Ishikawa (cell line): ENCODE results near the gene MVB12A.

Experiments
- CEBPB ChIP-seq: IDR thresholded peaks from 2 replicates; pipeline ENCODE4 v1.6.1; 2012
- CREB1 ChIP-seq: IDR thresholded peaks from 2 replicates; pipeline ENCODE4 v1.6.1; 2012; ENCODE audit warnings: low read depth
- EGR1 ChIP-seq: IDR thresholded peaks from 2 replicates; pipeline ENCODE4 v1.6.1; 2012
- EP300 ChIP-seq: IDR thresholded peaks from 2 replicates; pipeline ENCODE4 v1.6.1; 2012; ENCODE audit warnings: borderline replicate concordance
- FOXM1 ChIP-seq: IDR thresholded peaks from 2 replicates; pipeline ENCODE4 v1.6.1; 2012; ENCODE audit warnings: low read depth, borderline replicate concordance
- NFIC ChIP-seq: IDR thresholded peaks from 2 replicates; pipeline ENCODE4 v1.6.1; 2012
- RAD21 ChIP-seq: IDR thresholded peaks from 2 replicates; pipeline ENCODE4 v1.6.1; 2012; ENCODE audit warnings: low read depth
- TAF1 ChIP-seq: IDR thresholded peaks from 2 replicates; pipeline ENCODE4 v1.6.1; 2012; ENCODE audit warnings: low read depth, mild to moderate bottlenecking
- TCF12 ChIP-seq: IDR thresholded peaks from 2 replicates; pipeline ENCODE4 v1.6.1; 2012; ENCODE audit warnings: low read depth
- YY1 ChIP-seq: IDR thresholded peaks from 2 replicates; pipeline ENCODE4 v1.6.1; 2012; ENCODE audit warnings: low read depth
- ZBTB7A ChIP-seq: IDR thresholded peaks from 2 replicates; pipeline ENCODE4 v1.6.1; 2012; ENCODE audit warnings: low read depth
- TF ChIP-seq, protein P1 (sequence below): IDR thresholded peaks from 2 replicates; pipeline ENCODE4 v1.6.1; 2012
- TF ChIP-seq, protein P2 (sequence below): IDR thresholded peaks from 2 replicates; pipeline ENCODE4 v1.6.1; 2012
- TF ChIP-seq, protein P3 (sequence below): IDR thresholded peaks from 2 replicates; pipeline ENCODE4 v1.6.1; 2012; ENCODE audit warnings: low read depth, mild to moderate bottlenecking

Gene MVB12A

DNA sequence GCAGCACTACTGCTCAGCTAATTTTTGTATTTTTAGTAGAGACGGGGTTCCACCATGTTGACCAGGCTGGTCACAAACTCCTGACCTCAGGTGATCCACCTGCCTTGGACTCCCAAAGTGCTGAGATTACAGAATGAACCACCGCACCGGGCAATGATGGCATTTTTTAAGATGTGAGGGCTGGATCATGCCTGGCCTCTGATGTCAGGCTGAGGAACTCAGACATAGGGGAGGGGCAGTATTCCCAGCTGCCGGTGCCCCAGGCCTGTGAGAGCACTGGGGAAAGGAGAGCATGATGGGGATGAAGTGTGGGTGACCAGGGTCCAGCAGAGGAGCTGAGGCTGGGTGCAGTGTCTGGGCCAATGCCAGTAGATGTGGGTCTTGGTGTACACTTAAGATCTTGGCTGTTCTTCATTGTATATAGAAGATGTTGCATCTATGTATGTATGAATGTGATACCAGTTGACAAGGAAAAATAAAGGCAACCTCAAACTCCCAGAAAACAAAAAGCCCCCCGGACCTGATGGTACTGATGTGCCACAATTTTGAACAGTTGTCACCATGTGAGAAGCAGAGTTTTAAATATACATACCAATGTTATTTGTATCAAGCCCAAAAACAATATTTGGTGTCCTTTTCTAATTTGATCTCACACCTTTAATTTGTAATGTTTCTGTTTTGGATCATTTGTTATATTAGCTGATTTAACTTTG lies 39.3 kb upstream of the MVB12A start:
- no peak for TF ChIP-seq CREB1
- TF ChIP-seq, protein P1, sequence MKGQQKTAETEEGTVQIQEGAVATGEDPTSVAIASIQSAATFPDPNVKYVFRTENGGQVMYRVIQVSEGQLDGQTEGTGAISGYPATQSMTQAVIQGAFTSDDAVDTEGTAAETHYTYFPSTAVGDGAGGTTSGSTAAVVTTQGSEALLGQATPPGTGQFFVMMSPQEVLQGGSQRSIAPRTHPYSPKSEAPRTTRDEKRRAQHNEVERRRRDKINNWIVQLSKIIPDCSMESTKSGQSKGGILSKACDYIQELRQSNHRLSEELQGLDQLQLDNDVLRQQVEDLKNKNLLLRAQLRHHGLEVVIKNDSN = no peak
- TF ChIP-seq FOXM1 = no peak
- TF ChIP-seq, protein P2, sequence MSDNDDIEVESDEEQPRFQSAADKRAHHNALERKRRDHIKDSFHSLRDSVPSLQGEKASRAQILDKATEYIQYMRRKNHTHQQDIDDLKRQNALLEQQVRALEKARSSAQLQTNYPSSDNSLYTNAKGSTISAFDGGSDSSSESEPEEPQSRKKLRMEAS = no peak
- TF ChIP-seq EGR1 = no peak
- TF ChIP-seq EP300 = no peak
- TF ChIP-seq NFIC = no peak
- no peak for TF ChIP-seq TAF1
- TF ChIP-seq YY1 = no peak
- no peak for TF ChIP-seq ZBTB7A
- TF ChIP-seq CEBPB = no peak
- TF ChIP-seq TCF12 = no peak
- TF ChIP-seq, protein P3, sequence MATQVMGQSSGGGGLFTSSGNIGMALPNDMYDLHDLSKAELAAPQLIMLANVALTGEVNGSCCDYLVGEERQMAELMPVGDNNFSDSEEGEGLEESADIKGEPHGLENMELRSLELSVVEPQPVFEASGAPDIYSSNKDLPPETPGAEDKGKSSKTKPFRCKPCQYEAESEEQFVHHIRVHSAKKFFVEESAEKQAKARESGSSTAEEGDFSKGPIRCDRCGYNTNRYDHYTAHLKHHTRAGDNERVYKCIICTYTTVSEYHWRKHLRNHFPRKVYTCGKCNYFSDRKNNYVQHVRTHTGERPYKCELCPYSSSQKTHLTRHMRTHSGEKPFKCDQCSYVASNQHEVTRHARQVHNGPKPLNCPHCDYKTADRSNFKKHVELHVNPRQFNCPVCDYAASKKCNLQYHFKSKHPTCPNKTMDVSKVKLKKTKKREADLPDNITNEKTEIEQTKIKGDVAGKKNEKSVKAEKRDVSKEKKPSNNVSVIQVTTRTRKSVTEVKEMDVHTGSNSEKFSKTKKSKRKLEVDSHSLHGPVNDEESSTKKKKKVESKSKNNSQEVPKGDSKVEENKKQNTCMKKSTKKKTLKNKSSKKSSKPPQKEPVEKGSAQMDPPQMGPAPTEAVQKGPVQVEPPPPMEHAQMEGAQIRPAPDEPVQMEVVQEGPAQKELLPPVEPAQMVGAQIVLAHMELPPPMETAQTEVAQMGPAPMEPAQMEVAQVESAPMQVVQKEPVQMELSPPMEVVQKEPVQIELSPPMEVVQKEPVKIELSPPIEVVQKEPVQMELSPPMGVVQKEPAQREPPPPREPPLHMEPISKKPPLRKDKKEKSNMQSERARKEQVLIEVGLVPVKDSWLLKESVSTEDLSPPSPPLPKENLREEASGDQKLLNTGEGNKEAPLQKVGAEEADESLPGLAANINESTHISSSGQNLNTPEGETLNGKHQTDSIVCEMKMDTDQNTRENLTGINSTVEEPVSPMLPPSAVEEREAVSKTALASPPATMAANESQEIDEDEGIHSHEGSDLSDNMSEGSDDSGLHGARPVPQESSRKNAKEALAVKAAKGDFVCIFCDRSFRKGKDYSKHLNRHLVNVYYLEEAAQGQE = no peak
- no peak for TF ChIP-seq RAD21

DNA sequence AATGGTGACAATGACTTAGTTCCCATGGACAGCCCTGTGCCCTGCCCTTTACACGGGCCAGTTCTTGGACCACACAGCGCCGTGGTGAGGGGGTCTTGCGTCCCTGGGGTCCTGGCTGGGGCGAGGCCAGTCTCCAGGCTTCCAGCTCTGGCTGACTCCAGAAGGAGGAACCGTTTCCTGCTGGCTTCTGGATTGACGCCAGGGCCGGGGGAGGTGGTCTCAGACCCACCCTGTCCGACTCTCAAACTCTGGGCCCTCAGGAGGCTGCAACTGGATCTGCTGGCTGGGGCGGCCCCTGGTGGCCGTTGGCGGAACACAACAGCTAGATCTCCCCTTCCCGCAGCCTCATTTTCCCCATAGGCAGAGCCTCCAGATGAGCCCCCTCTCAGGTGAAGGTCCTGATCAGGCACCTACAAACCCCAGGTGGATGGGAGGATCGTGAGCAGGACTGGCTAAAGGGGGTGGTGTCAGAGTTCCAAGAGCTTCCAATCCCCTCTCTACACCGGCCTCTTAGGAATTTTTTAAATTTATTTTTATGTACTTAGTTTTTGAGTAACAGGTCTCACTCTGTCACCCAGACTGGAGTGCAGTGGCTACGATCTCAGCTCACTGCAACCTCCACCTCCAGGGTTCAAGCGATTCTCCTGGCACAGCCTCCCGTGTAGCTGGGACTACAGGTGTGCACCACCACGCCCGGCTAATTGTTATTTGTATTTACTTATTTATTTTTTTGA lies 33.8 kb upstream of the MVB12A start:
- TF ChIP-seq EP300 (no peak), YY1 (no peak), EGR1 (no peak), TAF1 (no peak), CREB1 (no peak), RAD21 (peak; percentile 83), TCF12 (no peak; the same call in 1 of the 2 replicates), FOXM1 (no peak), ZBTB7A (peak; percentile 92), NFIC (no peak)
- TF ChIP-seq, protein P3 = no peak

DNA sequence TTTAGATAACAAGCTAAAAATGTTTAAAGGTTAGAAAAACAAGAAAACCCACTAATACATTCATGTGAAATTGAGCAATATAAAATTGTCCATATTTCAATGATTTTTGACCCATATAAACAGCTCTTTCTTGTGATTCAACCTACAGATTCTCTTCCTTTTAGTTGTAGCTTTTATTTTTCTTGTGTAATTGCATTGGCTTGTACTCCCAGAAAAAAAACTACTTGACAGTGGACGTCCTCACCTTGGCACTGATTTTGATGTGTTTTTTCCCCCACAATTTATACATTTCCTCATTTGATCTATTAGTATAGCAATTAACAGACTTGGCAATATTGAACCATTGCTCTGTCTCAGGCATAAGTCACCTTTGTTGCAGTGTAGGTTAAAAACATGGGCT lies 30.6 kb upstream of the MVB12A start:
- TF ChIP-seq, protein P3 = no peak
- no peak for TF ChIP-seq NFIC

DNA sequence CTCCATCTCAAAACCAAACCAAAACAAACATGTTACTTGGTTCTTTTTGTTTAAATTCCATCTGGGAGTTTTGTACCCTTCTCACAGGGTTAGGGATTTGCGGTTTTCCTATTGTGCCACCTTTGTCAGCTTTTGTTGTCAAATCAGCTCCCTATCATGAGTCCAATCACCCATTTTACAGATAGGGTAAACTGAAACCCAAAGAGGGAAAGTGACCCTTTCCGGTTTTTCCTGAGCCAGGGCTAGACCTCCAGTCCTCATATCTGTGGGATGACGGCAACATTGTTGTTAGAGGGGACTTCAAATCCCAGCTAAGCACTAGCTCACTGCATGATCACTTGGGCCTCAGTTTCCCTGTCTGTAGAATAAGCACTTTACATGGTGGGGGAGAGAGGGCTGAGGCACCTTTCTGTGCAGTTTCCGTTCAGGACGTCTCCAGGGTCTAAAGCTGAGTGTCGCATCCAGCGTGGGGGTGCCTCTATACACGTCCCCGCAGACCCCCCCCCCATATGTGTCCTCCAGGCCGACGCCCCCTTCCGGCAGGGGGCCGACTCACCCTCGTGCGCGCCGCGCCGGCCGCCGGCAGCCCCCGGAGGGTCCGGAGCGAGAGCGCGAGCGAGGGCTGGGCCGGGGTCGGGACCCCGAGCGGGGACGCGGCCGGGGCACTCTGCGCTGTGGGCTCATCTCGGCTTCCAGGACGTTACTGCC lies 29.7 kb upstream of the MVB12A start:
- no peak for TF ChIP-seq YY1
- no peak for TF ChIP-seq TAF1

DNA sequence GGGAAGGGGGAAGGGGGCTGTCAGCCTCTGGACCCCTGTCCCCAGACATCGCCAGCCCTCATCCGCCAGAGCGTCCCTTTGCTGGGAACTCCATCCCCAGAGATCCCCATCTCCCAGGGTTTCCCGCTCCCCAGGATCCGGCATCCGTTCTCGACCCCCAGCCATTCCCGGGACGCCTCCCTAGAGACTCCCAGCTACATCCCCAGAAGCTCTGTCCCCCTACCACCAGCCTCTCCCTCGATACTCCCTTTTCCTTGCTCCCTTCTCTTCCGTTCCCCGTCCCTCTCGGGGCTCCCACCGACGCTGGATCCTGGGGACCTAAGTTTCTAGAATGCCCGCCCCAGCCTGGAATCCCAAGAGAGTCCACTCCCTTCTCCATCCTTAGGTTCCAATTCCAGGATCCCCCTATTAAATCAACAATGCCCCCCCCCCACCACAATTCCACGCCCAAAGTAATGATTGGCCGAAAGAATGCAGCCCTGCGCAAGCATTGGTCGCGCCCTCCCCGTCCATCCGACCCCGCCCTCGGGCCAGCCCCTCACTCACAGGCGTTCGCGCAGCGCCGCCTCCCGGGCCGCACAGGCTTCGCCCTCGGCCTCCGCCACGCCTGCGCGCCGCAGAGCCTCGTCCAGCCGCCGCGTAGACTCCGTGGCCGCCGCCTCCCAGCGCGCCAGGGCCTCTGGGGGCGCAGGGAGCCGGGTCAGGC lies 29.0 kb upstream of the MVB12A start:
- TF ChIP-seq CEBPB (no peak), CREB1 (no peak), RAD21 (peak; percentile 46; the same call in 1 of the 2 replicates), YY1 (0 out of 2 replicates have a peak, but pooled peaks have one; percentile 13), TCF12 (0 out of 2 replicates have a peak, but pooled peaks have one; percentile 11), NFIC (no peak), ZBTB7A (0 out of 2 replicates have a peak, but pooled peaks have one; percentile 1)
- TF ChIP-seq, protein P2 = peak; percentile 61
